ENCODE data around the gene ZNRD2.

Gene ZNRD2

GRCh38 chr11:65539744-65540289 is 30.5 kb upstream of the ZNRD2 start:
- no peak for TF ChIP-seq CTCF (IDR thresholded peaks at IDR 0.05; ENCODE audit: control insufficient read depth, insufficient read depth, low read depth, low read length, missing control alignments)
- DNase-seq (ENCODE audit: low read depth) = no peak
- peak overlapping the region; percentile 50 for H3K4me3 ChIP-seq (ENCODE audit: control insufficient read depth, low read depth, low read length)

- peak; percentile 43 for DNase-seq (ENCODE audit: low read depth)
Observed at GRCh38 chr11:65540290-65541092, 29.8 kb upstream of the ZNRD2 start.

GRCh38 chr11:65541093-65541982 is 28.9 kb upstream of the ZNRD2 start:
- peak overlapping the region; percentile 39 for H3K4me3 ChIP-seq (ENCODE audit: control insufficient read depth, low read depth, low read length)
- no peak for DNase-seq (ENCODE audit: low read depth)
- TF ChIP-seq CTCF (IDR thresholded peaks at IDR 0.05; ENCODE audit: control insufficient read depth, insufficient read depth, low read depth, low read length, missing control alignments) = no peak

More at GRCh38 chr11:65540290-65541092, 29.8 kb upstream of the ZNRD2 start:
- peak; percentile 88 for TF ChIP-seq CTCF (IDR thresholded peaks at IDR 0.05; ENCODE audit: control insufficient read depth, insufficient read depth, low read depth, low read length, missing control alignments)
- H3K4me3 ChIP-seq (ENCODE audit: control insufficient read depth, low read depth, low read length) = peak overlapping the region; percentile 50

GRCh38 chr11:65542738-65543390 is 27.4 kb upstream of the ZNRD2 start:
- no peak overlapping the region for H3K4me3 ChIP-seq (ENCODE audit: control insufficient read depth, low read depth, low read length)
- TF ChIP-seq CTCF (IDR thresholded peaks at IDR 0.05; ENCODE audit: control insufficient read depth, insufficient read depth, low read depth, low read length, missing control alignments) = no peak
- DNase-seq (ENCODE audit: low read depth) = no peak

GRCh38 chr11:65545853-65546216 is 24.4 kb upstream of the ZNRD2 start:
- TF ChIP-seq CTCF (IDR thresholded peaks at IDR 0.05; ENCODE audit: control insufficient read depth, insufficient read depth, low read depth, low read length, missing control alignments) = no peak
- no peak for DNase-seq (ENCODE audit: low read depth)
- no peak overlapping the region for H3K4me3 ChIP-seq (ENCODE audit: control insufficient read depth, low read depth, low read length)
